ENCODE data around the gene TCEA3.

DNA sequence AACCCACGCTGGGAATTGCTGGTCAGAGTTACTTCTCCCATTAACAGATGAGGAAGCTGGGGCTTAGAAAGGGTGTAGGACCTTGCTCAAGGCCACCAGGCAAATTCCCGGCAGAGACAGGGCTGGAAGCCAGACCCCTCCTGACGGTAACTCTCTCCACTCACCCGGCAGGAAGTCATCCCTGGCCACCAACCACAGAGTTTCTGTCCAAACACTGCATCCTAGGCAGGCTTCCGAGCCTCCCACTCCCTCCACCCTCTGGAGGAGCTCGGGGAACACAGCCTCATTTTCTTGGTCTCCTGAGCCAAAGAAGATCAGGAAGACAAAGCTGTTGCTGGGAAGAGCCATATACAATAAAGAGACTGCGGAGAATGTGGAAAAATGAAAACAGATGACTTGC lies 29.9 kb downstream of the TCEA3 start:
- TF ChIP-seq NFRKB (IDR thresholded peaks at IDR 0.05) (no peak), SP1 (IDR thresholded peaks at IDR 0.05) (no peak), FOXK2 (IDR thresholded peaks at IDR 0.05) (no peak), SUZ12 (IDR thresholded peaks at IDR 0.05) (no peak), FOXM1 (IDR thresholded peaks at IDR 0.05; ENCODE audit: borderline replicate concordance) (no peak), BHLHE40 (IDR thresholded peaks at IDR 0.05; ENCODE audit: borderline replicate concordance) (no peak)
